PC-3 (cell line): Measurements from ENCODE around the gene GFOD1. TPM values are rescaled to one million over a fixed set of nuclear protein-coding genes. Genes with fewer than 3 reads are reported as not detected.

ENCODE experiments used
- ATAC-seq: fragments of 200-7000 bp; cut with Tn5 transposase; 2 replicates; pipeline ENCODE4 v1.9.1; 2020; ENCODE audit warnings: mild to moderate bottlenecking, moderate library complexity
- BruUV-seq: library from RNA; stranded (reverse); fragments of 400-500 nt; replicated peaks from 2 replicates; lab custom pipeline; 2021; lab: Mats Ljungman, UMichigan
- CTCF ChIA-PET: fragments of 300-600 bp; sonication (Branson Sonifier 250); formaldehyde crosslinking; loops from one replicate; lab custom pipeline; 2022; ENCODE audit warnings: antibody characterized with exemption; lab: Charles Lee
- POLR2A ChIA-PET: fragments of 300-600 bp; sonication (Branson Sonifier 250); formaldehyde crosslinking; loops from one replicate; lab custom pipeline; 2022; ENCODE audit warnings: antibody characterized with exemption; ENCODE audit not compliant: unreplicated experiment; lab: Charles Lee
- DNase-seq: peaks from one replicate; pipeline ENCODE4 v3.0.0-alpha.2; 2015
- H2AFZ ChIP-seq: fragments of 300-600 bp; sonication (generic); 2 replicates; pipeline ENCODE4 v1.6.0; 2016; ENCODE audit warnings: antibody characterized with exemption, low read length
- H3F3A ChIP-seq: fragments of 300-600 bp; sonication (generic); one replicate; pipeline ENCODE4 v1.6.0; 2017; ENCODE audit warnings: antibody characterized with exemption, low read length, control low read depth, mild to moderate bottlenecking; ENCODE audit not compliant: unreplicated experiment
- H3K27ac ChIP-seq: fragments of 300-600 bp; sonication (generic); 2 replicates; pipeline ENCODE4 v1.5.1; 2016; ENCODE audit warnings: mild to moderate bottlenecking, low read length
- H3K27me3 ChIP-seq: fragments of 300-600 bp; sonication (generic); 2 replicates; pipeline ENCODE4 v1.6.1; 2016; ENCODE audit warnings: low read length, mixed read lengths
- H3K36me3 ChIP-seq: fragments of 300-600 bp; sonication (generic); 2 replicates; pipeline ENCODE4 v1.6.1; 2016; ENCODE audit warnings: low read depth, mixed run types, low read length, mixed read lengths
- H3K4me1 ChIP-seq: fragments of 300-600 bp; sonication (generic); 2 replicates; pipeline ENCODE4 v1.5.1; 2016; ENCODE audit warnings: low read length; ENCODE audit not compliant: insufficient read depth
- H3K4me2 ChIP-seq: fragments of 300-600 bp; sonication (generic); 2 replicates; pipeline ENCODE4 v1.6.0; 2016; ENCODE audit warnings: low read length
- H3K4me3 ChIP-seq: fragments of 300-600 bp; sonication (generic); 2 replicates; pipeline ENCODE4 v1.5.1; 2016; ENCODE audit warnings: mild to moderate bottlenecking, low read length, mixed read lengths
- H3K79me2 ChIP-seq: fragments of 300-600 bp; sonication (generic); 2 replicates; pipeline ENCODE4 v1.6.1; 2017; ENCODE audit warnings: low read length, mixed read lengths
- H3K9ac ChIP-seq: fragments of 300-600 bp; sonication (generic); 2 replicates; pipeline ENCODE4 v1.6.0; 2016; ENCODE audit warnings: mild to moderate bottlenecking, low read length
- H3K9me2 ChIP-seq: fragments of 300-600 bp; sonication (generic); replicated peaks from 2 replicates; pipeline ENCODE4 v1.6.1; 2016; ENCODE audit warnings: mixed run types, low read length, mixed read lengths
- H3K9me3 ChIP-seq: fragments of 300-600 bp; sonication (generic); 2 replicates; pipeline ENCODE4 v1.6.1; 2016; ENCODE audit warnings: low read length, mixed read lengths
- H4K20me1 ChIP-seq: fragments of 300-600 bp; sonication (generic); 2 replicates; pipeline ENCODE4 v1.6.1; 2016; ENCODE audit warnings: low read length, mixed read lengths
- EZH2 ChIP-seq: fragments of 300-600 bp; sonication (generic); IDR thresholded peaks from one replicate; pipeline ENCODE4 v1.6.1; 2017; ENCODE audit warnings: antibody characterized with exemption, mild to moderate bottlenecking, low read length; ENCODE audit not compliant: unreplicated experiment
- EZH2phosphoT487 ChIP-seq: fragments of 300-600 bp; sonication (generic); IDR thresholded peaks from 2 replicates; pipeline ENCODE4 v1.6.1; 2018; ENCODE audit warnings: mild to moderate bottlenecking, antibody characterized with exemption, low read length, borderline replicate concordance
- intact Hi-C: fragments of 100-400 bp; cut with micrococcal nuclease; formaldehyde crosslinking; loops from 2 replicates; pipeline ENCODE4 v1.9.0; 2023
- total RNA-seq: library from RNA; depleted of rRNA; stranded (reverse); fragments of >200 nt; gene quantifications from 2 replicates; pipeline ENCODE4 v1.2.3, GENCODE V29; 2014
- TF ChIP-seq, protein P1 (sequence below): fragments of 300-600 bp; sonication (generic); conservative IDR thresholded peaks from 2 replicates; pipeline ENCODE4 v1.5.1; 2017; ENCODE audit warnings: antibody characterized with exemption, low read depth, mild to moderate bottlenecking, low read length

Gene GFOD1
- total RNA-seq, 1 experiment from 2014 or later = 16.0 TPM

DNA sequence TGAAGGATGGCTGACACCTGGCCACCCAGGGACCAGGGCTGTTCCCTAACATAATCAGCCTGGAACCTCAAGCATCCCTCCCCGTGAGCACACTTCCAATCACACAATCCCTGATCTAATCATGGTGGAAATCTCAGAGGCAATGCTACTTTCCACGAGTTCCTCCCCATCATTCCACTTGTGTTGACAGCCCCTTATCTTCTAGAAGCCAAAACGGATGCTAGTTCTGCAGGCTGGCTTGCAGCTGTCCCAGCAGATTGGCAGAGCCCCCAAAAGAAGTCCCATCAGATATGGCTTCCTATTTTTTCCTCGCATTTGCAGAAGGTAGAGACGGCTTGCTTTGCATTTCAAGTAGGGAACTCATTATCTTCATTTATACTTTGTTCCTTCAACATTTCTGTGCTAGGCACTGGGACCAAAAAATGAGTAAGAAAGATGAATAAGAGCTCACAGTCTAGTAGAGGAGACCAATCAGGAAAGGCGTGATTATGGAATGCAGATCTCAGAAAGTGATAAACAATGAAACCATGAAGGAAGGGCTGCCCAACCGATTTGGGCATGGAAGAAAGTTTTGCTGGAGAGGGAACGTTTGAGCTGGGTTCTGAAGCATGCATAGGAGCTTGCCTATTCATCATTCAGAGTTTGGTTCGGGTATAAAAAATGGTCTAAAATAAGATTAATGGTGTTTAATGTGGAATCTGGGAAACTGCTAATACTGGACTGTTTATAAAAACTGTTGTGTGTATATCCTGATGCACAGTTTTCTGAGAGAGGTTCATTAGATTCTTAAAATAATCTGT lies 114.5 kb downstream of the GFOD1 start:
- Histone ChIP-seq H3K9me3 (no peaks in the 10 kb centered on the region), H3K36me3 (no peaks in the 10 kb centered on the region), H3K9ac (no peak overlapping the region), H3F3A (no peaks in the 10 kb centered on the region), H4K20me1 (no peaks in the 10 kb centered on the region), H3K27ac (no peak overlapping the region), H3K79me2 (no peaks in the 10 kb centered on the region), H3K27me3 (no peaks in the 10 kb centered on the region), H3K4me2 (no peak overlapping the region), H3K4me1 (peaks cover 12% of the 10 kb centered on the region), H2AFZ (no peak overlapping the region), H3K9me2 (no peaks in the 10 kb centered on the region), H3K4me3 (no peak overlapping the region)
- intact Hi-C loops = no loop called here
- no TSS peak for BruUV-seq
- POLR2A ChIA-PET = interaction anchor here (0.6 to 0.9 kb wide), 2 partner anchors 16 to 20 kb away, joined by 4 read pairs; no protein-coding TSS in a partner anchor
- ATAC-seq (no peak), DNase-seq (no peak)
- TF ChIP-seq, protein P1, sequence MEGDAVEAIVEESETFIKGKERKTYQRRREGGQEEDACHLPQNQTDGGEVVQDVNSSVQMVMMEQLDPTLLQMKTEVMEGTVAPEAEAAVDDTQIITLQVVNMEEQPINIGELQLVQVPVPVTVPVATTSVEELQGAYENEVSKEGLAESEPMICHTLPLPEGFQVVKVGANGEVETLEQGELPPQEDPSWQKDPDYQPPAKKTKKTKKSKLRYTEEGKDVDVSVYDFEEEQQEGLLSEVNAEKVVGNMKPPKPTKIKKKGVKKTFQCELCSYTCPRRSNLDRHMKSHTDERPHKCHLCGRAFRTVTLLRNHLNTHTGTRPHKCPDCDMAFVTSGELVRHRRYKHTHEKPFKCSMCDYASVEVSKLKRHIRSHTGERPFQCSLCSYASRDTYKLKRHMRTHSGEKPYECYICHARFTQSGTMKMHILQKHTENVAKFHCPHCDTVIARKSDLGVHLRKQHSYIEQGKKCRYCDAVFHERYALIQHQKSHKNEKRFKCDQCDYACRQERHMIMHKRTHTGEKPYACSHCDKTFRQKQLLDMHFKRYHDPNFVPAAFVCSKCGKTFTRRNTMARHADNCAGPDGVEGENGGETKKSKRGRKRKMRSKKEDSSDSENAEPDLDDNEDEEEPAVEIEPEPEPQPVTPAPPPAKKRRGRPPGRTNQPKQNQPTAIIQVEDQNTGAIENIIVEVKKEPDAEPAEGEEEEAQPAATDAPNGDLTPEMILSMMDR = no peak
- CTCF ChIA-PET = no interaction called here

DNA sequence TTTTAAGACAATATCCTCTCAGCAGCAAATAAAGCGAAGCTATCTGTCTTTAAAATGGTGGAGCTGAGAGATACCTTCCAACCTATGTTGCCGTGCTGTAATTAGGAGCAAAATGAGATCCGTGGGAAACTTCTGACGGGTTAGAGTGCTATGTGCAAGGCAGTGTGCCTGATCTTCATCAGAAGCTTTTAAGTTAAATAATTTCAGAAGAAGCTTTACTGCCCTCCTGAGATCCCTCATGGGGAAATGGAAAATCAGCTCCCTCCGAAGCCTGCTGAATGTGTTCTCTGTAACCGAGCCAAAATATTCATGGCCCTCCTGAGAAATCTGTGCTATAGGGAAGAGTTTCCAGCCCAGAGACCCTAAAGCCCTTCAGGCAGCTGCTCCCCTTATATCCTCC lies 115.3 kb downstream of the GFOD1 start:
- Histone ChIP-seq H3K4me1 (peaks cover 12% of the 10 kb centered on the region), H2AFZ (no peak overlapping the region), H3K27me3 (no peaks in the 10 kb centered on the region), H3F3A (no peaks in the 10 kb centered on the region), H3K27ac (no peak overlapping the region), H3K4me2 (no peak overlapping the region), H3K4me3 (no peak overlapping the region), H4K20me1 (no peaks in the 10 kb centered on the region), H3K9ac (no peak overlapping the region), H3K79me2 (no peaks in the 10 kb centered on the region), H3K36me3 (no peaks in the 10 kb centered on the region), H3K9me3 (no peaks in the 10 kb centered on the region), H3K9me2 (no peaks in the 10 kb centered on the region)
- POLR2A ChIA-PET = interaction anchor here (0.9 kb wide), 1 partner anchor 15 kb away, joined by 4 read pairs; no protein-coding TSS in a partner anchor
- DNase-seq (no peak), ATAC-seq (no peak)
- no peak for TF ChIP-seq EZH2phosphoT487
- TF ChIP-seq, protein P1 = no peak
- no peak for TF ChIP-seq EZH2
- intact Hi-C loops = no loop called here
- no TSS peak for BruUV-seq
- CTCF ChIA-PET = no interaction called here

DNA sequence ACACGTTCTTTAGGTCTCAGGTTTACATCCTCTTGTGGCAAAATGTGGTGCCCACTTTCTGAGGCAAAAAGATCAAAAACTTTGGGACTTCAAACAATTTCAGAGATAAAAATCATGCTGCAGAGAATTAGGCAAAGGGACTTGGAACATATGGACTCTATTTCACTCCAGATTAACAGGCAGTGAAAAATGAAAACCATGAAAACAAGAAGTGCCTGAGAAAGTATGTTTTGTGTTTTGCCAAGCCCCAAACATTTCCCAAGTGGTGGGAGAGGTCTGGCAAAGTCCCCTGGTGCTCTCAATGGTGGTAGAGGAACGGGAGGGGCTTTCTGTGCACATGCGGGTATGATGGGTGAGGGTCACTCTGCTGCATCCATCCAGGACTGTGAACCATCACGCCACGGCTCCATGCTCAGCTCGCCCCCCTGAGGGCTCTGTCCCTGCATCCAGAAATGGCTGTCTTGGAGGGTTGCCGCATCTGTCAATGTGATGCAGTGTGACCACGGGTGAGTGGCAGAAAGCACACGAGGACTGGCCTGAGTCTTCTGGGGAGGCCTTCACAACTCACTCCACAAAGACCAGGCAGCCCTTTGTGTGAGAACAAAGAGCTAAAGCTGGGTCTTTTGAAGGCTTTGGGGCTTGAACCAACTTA lies 115.9 kb downstream of the GFOD1 start:
- Histone ChIP-seq H3K27me3 (no peaks in the 10 kb centered on the region), H3K79me2 (no peaks in the 10 kb centered on the region), H3K9me2 (no peaks in the 10 kb centered on the region), H4K20me1 (no peaks in the 10 kb centered on the region), H3K9ac (no peak overlapping the region), H3K9me3 (no peaks in the 10 kb centered on the region), H3K27ac (no peak overlapping the region), H3K36me3 (no peaks in the 10 kb centered on the region), H2AFZ (no peak overlapping the region), H3K4me2 (no peak overlapping the region), H3F3A (no peaks in the 10 kb centered on the region), H3K4me3 (no peak overlapping the region), H3K4me1 (peaks cover 12% of the 10 kb centered on the region)
- BruUV-seq = no TSS peak
- CTCF ChIA-PET = no interaction called here
- intact Hi-C loops = no loop called here
- POLR2A ChIA-PET = interaction anchor here (0.9 kb wide), 1 partner anchor 15 kb away, joined by 4 read pairs; no protein-coding TSS in a partner anchor
- ATAC-seq = no peak
- no peak for DNase-seq
- TF ChIP-seq EZH2 = no peak
- TF ChIP-seq, protein P1 = no peak
- TF ChIP-seq EZH2phosphoT487 = no peak
